ENCODE measurements around the gene NOC4L. TPM values are rescaled to one million over a fixed set of nuclear protein-coding genes. Genes with fewer than 3 reads are reported as not detected.

NOC4L gene
- total RNA-seq, 1 donor from 2014 or later: 15.8 TPM

GRCh38 chr12:132110677-132111076, 33.6 kb upstream of the NOC4L start:
- Histone ChIP-seq H3K9me3 (no peaks in the 10 kb centered on the region), H3K4me3 (no peak overlapping the region), H3K36me3 (peaks cover 66% of the 10 kb centered on the region), H3K4me1 (no peaks in the 10 kb centered on the region), H3K27me3 (ENCODE audit: low read depth) (no peaks in the 10 kb centered on the region), H3K27ac (no peak overlapping the region)
- DNase-seq: no peak
- intact Hi-C loops (cut with DNase I): no loop called here
- TF ChIP-seq CTCF (IDR thresholded peaks at IDR 0.05): no peak
- no peak for ATAC-seq

DNA sequence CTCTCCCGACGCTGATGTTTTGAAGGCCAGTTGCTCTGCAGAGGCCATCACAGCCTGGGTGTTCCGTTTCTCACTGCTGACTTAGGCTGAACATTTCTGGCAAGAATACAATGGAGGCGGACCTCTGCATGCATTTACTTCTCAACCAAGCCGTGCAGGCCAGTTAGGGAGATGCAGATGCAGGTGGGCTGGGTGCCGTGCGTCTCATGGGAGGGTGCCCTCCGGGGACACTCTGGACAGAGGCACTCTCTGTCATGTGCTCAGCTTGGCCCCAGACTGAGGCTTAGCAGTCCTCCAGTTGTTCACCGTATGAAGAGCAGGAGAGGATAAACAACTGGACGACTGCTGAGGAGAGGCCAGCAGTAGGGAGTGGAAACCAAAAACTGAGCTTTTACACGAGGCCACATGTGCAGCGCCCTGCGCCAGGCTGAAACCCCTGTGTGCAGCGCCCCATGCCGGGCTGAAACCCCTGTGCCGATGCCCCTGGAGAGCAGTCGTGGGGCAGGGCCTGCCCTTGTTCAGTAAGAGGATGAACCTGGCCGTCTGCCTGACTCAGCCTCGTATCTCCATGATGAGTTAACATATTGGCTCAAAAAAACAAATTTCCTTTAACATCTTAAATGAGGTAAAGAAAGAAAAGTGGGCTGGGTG, 32.5 kb upstream of the NOC4L start:
- peaks cover 65% of the 10 kb centered on the region for H3K36me3 ChIP-seq
- intact Hi-C loops (cut with DNase I): no loop called here
- ATAC-seq: no peak
- TF ChIP-seq CTCF (IDR thresholded peaks at IDR 0.05): no peak
- H3K27me3 ChIP-seq (ENCODE audit: low read depth): no peaks in the 10 kb centered on the region
- H3K9me3 ChIP-seq: no peaks in the 10 kb centered on the region
- H3K4me1 ChIP-seq: no peaks in the 10 kb centered on the region
- no peak for DNase-seq
- no peak overlapping the region for H3K4me3 ChIP-seq
- H3K27ac ChIP-seq: no peak overlapping the region

DNA sequence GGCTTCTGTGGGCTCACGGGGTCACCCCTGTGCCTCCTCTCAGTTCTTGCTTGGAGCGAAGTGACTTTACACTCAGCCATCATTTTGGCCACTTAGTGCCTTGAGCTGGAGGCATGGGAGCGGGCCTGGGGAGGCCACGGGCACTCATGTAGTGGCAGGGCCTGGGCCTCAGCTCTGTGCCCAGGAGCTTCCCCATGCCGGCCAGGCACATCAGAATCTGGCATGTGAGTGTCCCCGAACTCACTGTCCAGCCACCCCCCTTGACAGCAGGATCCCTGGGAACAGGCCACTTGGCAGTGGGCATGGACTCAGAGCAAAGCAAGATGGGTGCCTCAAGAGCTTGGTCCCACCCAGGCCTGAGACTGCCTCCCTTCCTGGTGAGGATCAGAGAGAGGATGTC, 29.6 kb upstream of the NOC4L start:
- TF ChIP-seq CTCF (IDR thresholded peaks at IDR 0.05): no peak
- DNase-seq: no peak
- peaks cover 51% of the 10 kb centered on the region for H3K36me3 ChIP-seq

DNA sequence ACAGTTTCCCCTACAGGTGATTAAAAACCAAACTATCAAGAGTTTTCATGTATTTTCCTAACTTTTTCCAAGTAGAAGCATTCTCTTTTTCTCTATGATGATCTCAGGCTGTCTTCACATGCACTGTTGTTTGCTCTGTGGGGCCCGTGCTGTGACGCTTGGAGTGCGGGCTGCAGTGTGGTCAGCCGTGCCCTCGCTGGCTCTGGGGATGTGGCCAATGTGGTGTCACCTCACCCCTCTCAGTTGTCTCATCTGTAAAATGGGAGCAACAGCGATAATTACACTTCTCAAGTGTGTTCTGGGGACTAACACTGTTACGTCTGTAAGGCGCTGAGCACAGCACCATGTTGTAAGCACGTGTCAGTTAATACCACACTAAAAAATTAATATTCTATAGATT, 28.8 kb upstream of the NOC4L start:
- Histone ChIP-seq H3K27me3 (ENCODE audit: low read depth) (no peaks in the 10 kb centered on the region), H3K9me3 (no peaks in the 10 kb centered on the region), H3K27ac (no peak overlapping the region), H3K4me1 (no peaks in the 10 kb centered on the region), H3K4me3 (no peak overlapping the region), H3K36me3 (peaks cover 47% of the 10 kb centered on the region)
- ATAC-seq (no peak), DNase-seq (no peak)
- intact Hi-C loops (cut with DNase I): no loop called here
- TF ChIP-seq CTCF (IDR thresholded peaks at IDR 0.05): no peak

More for the DNA sequence above, 29.6 kb upstream of the NOC4L start:
- intact Hi-C loops (cut with DNase I): no loop called here
- Histone ChIP-seq H3K27me3 (ENCODE audit: low read depth) (no peaks in the 10 kb centered on the region), H3K27ac (no peak overlapping the region), H3K4me3 (no peak overlapping the region), H3K9me3 (no peaks in the 10 kb centered on the region), H3K4me1 (no peaks in the 10 kb centered on the region)
- no peak for ATAC-seq

DNA sequence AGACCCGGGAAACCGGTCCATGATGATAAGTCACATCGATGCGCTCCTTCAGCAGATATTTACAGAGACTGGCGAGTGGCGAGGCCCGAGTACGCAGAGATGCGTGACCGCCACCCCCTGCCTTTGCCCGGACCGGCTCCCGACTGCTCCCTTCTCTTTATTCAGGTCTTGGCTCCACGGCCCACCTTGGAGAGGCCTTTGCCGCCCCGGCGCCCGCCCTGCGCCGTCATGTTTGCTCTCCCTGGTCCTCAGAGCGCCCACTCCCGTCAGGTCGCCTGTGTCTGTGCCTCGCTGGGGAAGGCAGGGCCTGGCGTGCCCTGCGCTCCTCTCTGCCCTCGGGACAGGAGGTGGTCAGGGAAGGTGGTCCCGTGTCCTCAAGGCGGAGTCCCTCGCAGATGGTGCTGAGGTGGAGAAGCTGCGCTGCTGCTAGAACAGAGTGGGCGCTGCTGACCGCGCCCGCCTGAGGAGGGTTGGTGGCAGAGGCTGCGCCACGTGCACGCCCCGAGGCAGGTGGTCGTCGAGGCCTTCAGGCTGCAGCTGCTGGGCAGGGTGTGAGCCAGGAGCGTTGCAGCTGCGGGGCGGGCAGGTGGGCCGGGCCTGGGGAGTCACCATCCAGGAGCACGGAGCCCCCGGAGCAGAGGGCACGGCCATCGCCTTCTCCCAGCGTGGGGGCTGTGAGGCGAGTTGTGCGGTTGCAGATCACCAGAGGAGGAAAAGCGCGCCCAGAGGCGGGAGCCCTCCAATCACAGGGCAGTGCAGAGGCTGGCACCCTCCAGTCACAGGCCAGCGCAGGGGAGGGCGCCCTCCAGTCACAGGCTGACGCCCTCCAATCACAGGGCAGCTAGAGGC, 27.3 kb upstream of the NOC4L start:
- no peaks in the 10 kb centered on the region for H3K4me1 ChIP-seq
- ATAC-seq (peak in 1 of 2 donors; percentile 24), DNase-seq (no peak)
- no peak for TF ChIP-seq CTCF (IDR thresholded peaks at IDR 0.05)
- H3K27me3 ChIP-seq (ENCODE audit: low read depth): no peaks in the 10 kb centered on the region
- no peak overlapping the region for H3K27ac ChIP-seq
- H3K36me3 ChIP-seq: peaks cover 51% of the 10 kb centered on the region
- H3K4me3 ChIP-seq: no peak overlapping the region
- no peaks in the 10 kb centered on the region for H3K9me3 ChIP-seq
- intact Hi-C loops (cut with DNase I): no loop called here
